Thyroid gland (tissue), 4 donors: ENCODE results near the gene YTHDC1. TPM values are rescaled to one million over a fixed set of nuclear protein-coding genes. Genes with fewer than 3 reads are reported as not detected.

ENCODE experiments used
- DNase-seq, 2 donors: peaks; one replicate each; pipeline ENCODE4 v3.0.0-alpha.2; 2019
- H3K27ac ChIP-seq, 3 donors: fragments of 200-600 bp; sonication (generic); 1 replicate in 2 of 3; 2 replicates in 1 of 3; pipeline ENCODE4 v1.5.1; 2016 to 2019; ENCODE audit warnings: mild to moderate bottlenecking in 1 of 3, moderate library complexity in 1 of 3
- H3K27me3 ChIP-seq: fragments of 200-600 bp; sonication (generic); one replicate; pipeline ENCODE4 v1.5.1; 2019
- H3K36me3 ChIP-seq, 2 donors: fragments of 200-600 bp; sonication (generic); one replicate each; pipeline ENCODE4 v1.5.1; 2016 to 2019
- H3K4me1 ChIP-seq, 2 donors: fragments of 200-600 bp; sonication (generic); one replicate each; pipeline ENCODE4 v1.5.1; 2017 to 2019
- H3K4me3 ChIP-seq, 3 donors: fragments of 200-600 bp; sonication (generic); replicated peaks in 1 of 3; 1 replicate in 2 of 3; 2 replicates in 1 of 3; pipeline ENCODE4 v1.5.1; 2016; ENCODE audit warnings: mild to moderate bottlenecking in 1 of 3
- H3K9me3 ChIP-seq: fragments of 200-600 bp; sonication (generic); one replicate; pipeline ENCODE4 v1.5.1; 2017
- POLR2A ChIP-seq, 2 donors: fragments of 450-650 bp; IDR thresholded peaks; one replicate each; pipeline ENCODE4 v1.6.1; 2017; ENCODE audit warnings: antibody characterized with exemption in 2 of 2, mild to moderate bottlenecking in 2 of 2, moderate library complexity in 1 of 2
- WGBS, 2 donors: methylation state at CpG; one replicate each; pipeline ENCODE4 v1.1.5; 2017; 5-methylcytosine and 5-hydroxymethylcytosine counted together
- intact Hi-C: fragments of 100-400 bp; cut with DNase I; formaldehyde crosslinking; loops from one replicate; pipeline ENCODE4 v1.15.1; 2023
- total RNA-seq, 4 donors: library from RNA; depleted of rRNA; stranded (reverse); fragments of >200 nt; gene quantifications; one replicate each; pipeline ENCODE4 v1.2.3, GENCODE V29; 2016
- TF ChIP-seq, protein P1 (sequence below), 6 experiments: fragments of 200-600 bp in 3 of 6; fragments of 450-650 bp in 3 of 6; sonication (generic) in 3 of 6; IDR thresholded peaks; one replicate each; pipeline ENCODE4 v1.5.1; 2016 to 2019; ENCODE audit warnings: antibody characterized with exemption in 6 of 6, mild to moderate bottlenecking in 2 of 6, inconsistent platforms in 1 of 6, moderate library complexity in 1 of 6

Gene YTHDC1
- total RNA-seq, 4 donors from 2014 or later, result 72.1 to 96.0 (median 83.2) TPM

DNA sequence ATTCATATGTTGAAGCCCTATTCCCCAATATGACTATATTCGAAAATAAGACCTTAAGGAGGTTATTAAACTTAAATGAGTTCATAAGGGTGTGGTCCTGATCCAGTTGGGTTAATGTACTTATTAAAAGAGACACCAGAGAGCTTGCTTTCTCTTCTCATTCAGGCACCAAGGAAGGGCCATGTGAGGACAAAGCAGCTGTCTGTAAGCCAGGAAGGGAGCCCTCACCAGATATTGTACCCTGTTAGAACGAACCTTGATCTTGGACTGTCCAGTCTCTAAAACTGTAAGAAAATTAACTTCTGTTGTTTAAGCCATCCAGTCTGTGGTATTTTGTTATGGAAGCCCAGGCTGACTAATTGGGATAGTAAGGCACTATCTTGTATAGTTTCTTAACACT is 9.1 kb upstream of the YTHDC1 start:
- no peak overlapping the region for H3K27ac ChIP-seq
- H3K4me3 ChIP-seq, result no peak overlapping the region
- H3K36me3 ChIP-seq, result no peaks in the 10 kb centered on the region
- intact Hi-C loops, result no loop called here
- 80 to 96% methylated on average over 2 of the region's 2 CpGs for WGBS, 2 donors
- H3K27me3 ChIP-seq, result no peaks in the 10 kb centered on the region
- H3K4me1 ChIP-seq, result no peaks in the 10 kb centered on the region
- H3K9me3 ChIP-seq, result no peaks in the 10 kb centered on the region
- TF ChIP-seq, protein P1, sequence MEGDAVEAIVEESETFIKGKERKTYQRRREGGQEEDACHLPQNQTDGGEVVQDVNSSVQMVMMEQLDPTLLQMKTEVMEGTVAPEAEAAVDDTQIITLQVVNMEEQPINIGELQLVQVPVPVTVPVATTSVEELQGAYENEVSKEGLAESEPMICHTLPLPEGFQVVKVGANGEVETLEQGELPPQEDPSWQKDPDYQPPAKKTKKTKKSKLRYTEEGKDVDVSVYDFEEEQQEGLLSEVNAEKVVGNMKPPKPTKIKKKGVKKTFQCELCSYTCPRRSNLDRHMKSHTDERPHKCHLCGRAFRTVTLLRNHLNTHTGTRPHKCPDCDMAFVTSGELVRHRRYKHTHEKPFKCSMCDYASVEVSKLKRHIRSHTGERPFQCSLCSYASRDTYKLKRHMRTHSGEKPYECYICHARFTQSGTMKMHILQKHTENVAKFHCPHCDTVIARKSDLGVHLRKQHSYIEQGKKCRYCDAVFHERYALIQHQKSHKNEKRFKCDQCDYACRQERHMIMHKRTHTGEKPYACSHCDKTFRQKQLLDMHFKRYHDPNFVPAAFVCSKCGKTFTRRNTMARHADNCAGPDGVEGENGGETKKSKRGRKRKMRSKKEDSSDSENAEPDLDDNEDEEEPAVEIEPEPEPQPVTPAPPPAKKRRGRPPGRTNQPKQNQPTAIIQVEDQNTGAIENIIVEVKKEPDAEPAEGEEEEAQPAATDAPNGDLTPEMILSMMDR (IDR thresholded peaks at IDR 0.05), result no peak
- TF ChIP-seq POLR2A (IDR thresholded peaks at IDR 0.05), result no peak
- DNase-seq, result no peak

DNA sequence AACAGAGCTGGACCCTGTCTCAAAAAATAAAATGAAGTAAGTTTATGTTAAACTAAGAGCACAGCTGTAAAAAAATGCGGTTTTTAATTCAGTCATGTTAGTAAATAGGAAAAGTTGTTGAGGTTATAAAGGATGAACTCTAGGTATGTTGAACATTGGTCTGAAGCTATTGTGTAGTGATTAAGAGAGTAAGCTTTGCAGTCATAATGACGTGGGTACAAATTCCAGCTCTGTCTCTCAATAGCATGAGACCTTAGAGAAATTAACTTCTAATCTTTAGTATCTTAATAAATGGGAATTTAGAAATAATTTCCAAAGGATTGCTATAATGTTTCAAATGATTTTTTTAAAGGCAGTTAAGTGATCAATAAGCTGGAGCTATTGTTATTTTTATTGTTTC is 2.9 kb upstream of the YTHDC1 start:
- Histone ChIP-seq H3K9me3 (no peaks in the 10 kb centered on the region), H3K27ac (no peak overlapping the region), H3K4me1 (peaks cover 0 to 1% of the 10 kb centered on the region in 2 donors), H3K27me3 (no peaks in the 10 kb centered on the region), H3K4me3 (no peak overlapping the region), H3K36me3 (no peaks in the 10 kb centered on the region)
- 81 to 87% methylated on average over 2 of the region's 2 CpGs for WGBS, 2 donors
- intact Hi-C loops, result no loop called here
- TF ChIP-seq, protein P1 (IDR thresholded peaks at IDR 0.05), result no peak
- TF ChIP-seq POLR2A (IDR thresholded peaks at IDR 0.05), result no peak
- DNase-seq, result no peak

DNA sequence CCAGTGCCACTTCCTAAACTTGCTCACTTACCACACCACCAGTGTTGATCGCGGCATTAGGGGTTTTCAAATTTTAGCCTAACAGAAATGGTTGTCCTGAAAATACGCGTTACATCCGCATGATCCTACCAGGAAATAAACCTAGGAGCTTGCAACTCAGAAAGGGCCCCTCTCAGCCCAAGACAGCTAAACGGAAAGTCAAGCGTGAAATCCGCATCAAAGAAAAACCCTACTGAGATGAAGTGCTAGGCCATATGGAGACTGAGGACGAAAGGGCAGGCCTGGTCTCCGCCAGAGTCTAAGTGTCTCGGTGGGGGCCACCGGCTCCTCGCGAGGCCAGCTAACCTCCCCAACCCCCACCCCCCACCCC is 626 bp downstream of the YTHDC1 start:
- Histone ChIP-seq H3K27ac (peak overlapping the region; percentile 96 to 97 (median 97)), H3K4me1 (peaks cover 17 to 30% of the 10 kb centered on the region in 2 donors), H3K27me3 (no peaks in the 10 kb centered on the region), H3K36me3 (no peaks in the 10 kb centered on the region), H3K4me3 (peak overlapping the region; percentile 54 to 84 (median 60)), H3K9me3 (no peaks in the 10 kb centered on the region)
- no peak for TF ChIP-seq POLR2A (IDR thresholded peaks at IDR 0.05)
- TF ChIP-seq, protein P1 (IDR thresholded peaks at IDR 0.05), result no peak
- WGBS, 2 donors, result 0 to 1% methylated on average over 8 to 14 of the region's 14 CpGs
- intact Hi-C loops, result no loop called here
- peak in 1 of 2 donors; percentile 42 for DNase-seq

DNA sequence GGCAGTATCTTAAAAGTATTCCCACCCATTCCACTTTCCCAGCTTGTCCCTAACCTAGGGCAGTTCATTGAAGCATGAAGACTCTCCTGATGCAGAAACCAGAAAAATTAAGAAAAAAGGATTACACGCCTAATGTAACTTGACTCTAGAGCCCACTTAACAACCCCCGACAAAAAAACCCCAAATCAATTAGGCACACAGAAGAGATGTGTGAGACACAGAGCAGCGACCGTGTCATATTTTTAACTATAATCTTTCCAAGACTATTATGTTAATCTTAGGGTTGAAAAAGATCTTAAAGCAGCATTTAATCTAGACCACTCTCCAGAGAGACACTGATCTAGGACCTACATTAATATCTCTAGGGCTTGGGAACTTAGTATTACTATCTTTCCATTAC is 1.3 kb downstream of the YTHDC1 start:
- H3K4me1 ChIP-seq, result peaks cover 18 to 33% of the 10 kb centered on the region in 2 donors
- peak overlapping the region in 2 of 3 donors; percentile 97 for H3K27ac ChIP-seq
- TF ChIP-seq, protein P1 (IDR thresholded peaks at IDR 0.05), result no peak
- no peak for TF ChIP-seq POLR2A (IDR thresholded peaks at IDR 0.05)
- no peaks in the 10 kb centered on the region for H3K36me3 ChIP-seq
- H3K9me3 ChIP-seq, result no peaks in the 10 kb centered on the region
- peak overlapping the region; percentile 54 to 84 (median 60) for H3K4me3 ChIP-seq
- H3K27me3 ChIP-seq, result no peaks in the 10 kb centered on the region
- intact Hi-C loops, result no loop called here
- DNase-seq, result no peak
- WGBS, 2 donors, result 1% methylated on average over 4 of the region's 4 CpGs

DNA sequence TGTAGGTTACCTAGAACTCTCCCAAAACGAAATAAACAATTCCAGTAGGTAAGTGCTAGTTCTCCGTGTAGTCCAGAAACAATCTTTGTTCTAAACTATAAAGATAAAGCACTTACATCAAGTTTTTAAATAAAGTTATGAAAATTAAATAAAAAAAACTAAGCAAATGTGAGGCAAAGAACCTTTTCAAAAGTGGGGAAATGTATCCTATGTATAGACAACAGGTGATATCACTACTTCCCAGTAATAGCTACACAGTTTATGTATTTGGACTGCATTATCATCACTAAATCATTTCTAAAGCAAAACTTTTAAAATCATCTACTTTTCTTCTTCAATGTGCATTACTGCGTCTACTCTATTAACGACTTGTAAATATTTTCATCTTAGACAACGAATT is 2.0 kb downstream of the YTHDC1 start:
- Histone ChIP-seq H3K4me1 (peaks cover 22 to 38% of the 10 kb centered on the region in 2 donors), H3K9me3 (no peaks in the 10 kb centered on the region), H3K36me3 (no peaks in the 10 kb centered on the region), H3K4me3 (peak overlapping the region in 1 of 3 donors; percentile 84), H3K27me3 (no peaks in the 10 kb centered on the region), H3K27ac (no peak overlapping the region)
- intact Hi-C loops, result no loop called here
- 21% methylated on average over 5 of the region's 5 CpGs for WGBS, 2 donors
- DNase-seq, result no peak
- TF ChIP-seq POLR2A (IDR thresholded peaks at IDR 0.05), result no peak
- TF ChIP-seq, protein P1 (IDR thresholded peaks at IDR 0.05), result no peak
